GM18507 (cell line): ENCODE results near the gene HPSE2.

Experiments
- DNase-seq: peaks from one replicate; pipeline ENCODE4 v3.0.0; 2011; ENCODE audit warnings: low read depth; ENCODE audit not compliant: insufficient read length; ENCODE audit errors: extremely low spot score
- FAIRE-seq: peaks from 2 replicates; lab custom pipeline; 2011; peaks lifted over from hg19 to GRCh38; lab: Jason Lieb, UNC

HPSE2 gene

DNA sequence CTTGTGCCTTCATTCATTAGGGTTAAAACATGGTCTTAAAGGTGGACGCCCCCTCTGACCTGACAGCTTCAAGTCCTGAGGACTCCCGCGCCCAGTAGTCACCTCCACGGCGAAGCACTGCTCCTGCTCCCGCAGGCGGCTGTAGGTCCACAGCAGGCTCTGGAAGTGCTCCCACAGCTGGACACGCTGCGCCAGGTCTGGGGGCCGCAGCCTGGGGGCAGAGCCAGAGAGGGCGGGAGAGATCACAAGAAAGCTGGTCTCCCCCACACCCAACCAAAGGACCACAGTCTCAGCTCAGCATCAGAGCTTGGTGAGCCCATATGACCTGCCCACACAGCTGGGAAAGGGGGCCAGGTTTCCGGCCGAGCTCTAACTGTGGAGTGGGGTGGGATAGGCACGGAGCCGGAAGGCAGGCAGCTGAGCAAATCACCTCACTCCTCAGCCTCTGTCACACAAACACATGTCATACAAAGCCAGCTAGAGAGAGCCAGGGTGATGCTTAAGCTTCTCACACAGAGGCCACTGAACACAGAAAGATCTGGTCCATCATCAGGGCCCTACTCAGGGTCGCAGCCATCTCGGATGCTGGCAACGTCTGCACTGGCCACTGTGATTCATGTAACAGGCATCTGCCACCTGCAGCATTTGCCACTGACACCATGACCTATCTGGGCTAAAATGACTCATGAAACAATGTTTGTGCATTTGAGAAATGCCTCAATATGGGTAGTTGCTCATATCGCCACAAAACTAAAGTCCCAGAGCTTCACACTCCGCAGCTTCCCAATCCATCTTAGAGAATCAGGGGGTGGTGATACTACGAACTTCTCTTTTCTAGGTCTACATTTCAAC, 801.5 kb downstream of the HPSE2 start:
- no peak for DNase-seq
- FAIRE-seq = no peak

DNA sequence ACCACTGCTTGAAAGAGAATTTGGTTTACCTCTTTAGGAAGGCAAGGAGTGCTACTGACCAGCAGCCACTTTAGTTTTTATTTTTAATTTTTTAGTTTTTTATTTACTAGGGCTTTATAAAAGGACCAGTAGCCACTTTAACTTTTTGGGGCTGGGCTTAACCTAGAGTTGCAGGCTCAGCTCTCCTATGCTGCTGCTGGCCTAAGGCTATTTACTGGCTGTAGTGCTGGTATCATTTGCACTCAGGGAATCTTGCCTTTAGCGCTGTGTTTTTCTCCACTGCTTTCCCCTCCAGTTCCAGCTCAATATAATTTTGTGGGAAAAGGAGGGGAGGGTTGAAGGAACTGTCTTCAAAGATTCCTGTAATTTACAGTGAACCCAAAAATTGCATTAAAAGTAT, 802.3 kb downstream of the HPSE2 start:
- FAIRE-seq (no peak), DNase-seq (no peak)

DNA sequence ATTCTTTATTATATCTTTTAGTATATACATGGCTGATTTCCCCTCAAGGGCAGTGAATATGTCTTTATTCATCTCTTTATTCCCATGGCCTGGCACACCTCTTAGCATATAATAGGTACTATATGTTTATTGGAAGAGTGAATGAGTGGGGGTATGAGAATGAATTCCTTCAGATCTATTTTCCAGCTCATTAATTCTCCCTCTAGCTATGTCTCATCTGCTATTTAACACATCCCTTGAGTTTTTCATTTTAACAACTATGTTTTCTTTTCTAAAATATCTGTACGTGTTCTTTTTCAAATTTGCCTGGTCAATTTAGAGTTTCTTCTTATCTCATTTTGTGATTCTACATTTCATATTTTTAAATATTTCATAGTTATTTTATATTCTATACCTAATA, 803.3 kb downstream of the HPSE2 start:
- no peak for FAIRE-seq
- no peak for DNase-seq

DNA sequence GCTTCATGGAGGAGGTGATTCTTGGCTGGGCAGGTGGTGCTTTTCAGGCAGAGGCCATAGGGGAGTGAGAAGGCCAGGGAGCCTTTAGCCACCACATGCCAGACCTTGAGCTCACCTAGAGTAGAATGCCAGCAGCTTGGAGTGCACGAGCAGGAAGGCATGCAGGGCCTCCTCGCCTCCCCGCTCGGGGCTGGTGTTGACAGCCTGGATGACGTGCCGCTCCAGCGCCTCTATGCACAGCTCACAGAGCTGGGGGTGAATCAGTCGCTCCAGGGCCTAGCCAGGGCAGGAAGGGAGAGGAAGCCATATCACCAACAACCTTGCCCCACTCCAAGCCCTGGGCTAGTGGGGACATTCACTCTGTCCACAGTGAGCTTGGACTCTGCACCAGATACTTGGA, 804.6 kb downstream of the HPSE2 start:
- DNase-seq (no peak), FAIRE-seq (no peak)

DNA sequence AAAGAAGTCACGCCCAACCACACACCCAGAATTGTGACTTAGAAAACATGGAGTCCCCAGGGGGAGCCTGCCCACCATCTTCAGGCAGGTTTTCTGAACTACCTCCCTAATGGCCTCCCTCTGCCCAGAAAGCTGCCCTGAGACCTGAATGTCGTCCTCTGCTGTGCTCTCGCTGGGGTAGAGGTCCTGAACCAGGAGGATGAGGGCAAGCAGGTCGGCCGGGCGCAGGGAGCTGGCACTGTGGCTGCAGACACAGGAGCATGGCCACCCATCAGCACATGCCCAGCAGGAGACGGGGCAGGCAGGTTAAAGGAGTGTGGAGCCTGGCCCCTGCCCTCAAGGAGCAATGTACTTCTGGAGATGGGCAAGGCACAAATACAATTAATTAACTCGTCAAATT, 805.2 kb downstream of the HPSE2 start:
- FAIRE-seq (no peak), DNase-seq (no peak)

DNA sequence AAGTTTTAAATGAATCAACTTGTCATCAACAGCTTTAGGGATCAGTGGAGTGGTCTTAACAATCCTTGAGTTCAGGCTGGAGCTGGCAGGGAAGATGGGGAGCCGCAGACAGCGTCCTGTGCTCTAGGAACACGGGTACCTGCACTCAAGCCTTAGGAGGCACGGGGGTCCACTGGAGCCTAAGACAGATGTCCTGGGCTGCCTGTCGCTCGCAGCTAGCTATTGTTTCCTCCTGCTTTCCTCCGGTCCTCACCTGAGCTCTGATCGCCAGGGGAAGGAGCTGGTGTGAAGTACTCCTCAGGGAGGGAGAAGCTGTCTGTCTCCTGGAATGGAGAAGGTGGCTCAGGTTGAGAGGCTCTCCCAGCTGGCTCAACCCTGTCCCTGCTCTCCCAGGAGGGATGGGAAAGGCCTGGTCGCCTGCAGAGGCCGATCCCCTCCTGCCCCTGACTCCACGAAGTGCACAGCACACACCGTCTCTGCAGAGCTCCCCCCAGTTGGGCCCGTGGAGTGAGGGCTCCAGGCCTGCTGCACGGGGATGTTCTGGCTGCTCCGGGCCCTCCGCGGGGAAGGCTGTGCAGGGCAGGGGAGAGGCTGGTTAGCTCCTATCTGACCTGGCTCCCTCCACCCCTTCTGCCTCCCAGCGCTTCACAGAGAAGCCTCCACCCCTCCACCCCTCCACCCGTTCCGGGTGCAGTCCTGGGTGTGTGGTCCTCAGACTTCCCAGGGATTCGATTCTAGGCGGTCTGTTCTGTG, 806.2 kb downstream of the HPSE2 start:
- FAIRE-seq (no peak), DNase-seq (no peak)

DNA sequence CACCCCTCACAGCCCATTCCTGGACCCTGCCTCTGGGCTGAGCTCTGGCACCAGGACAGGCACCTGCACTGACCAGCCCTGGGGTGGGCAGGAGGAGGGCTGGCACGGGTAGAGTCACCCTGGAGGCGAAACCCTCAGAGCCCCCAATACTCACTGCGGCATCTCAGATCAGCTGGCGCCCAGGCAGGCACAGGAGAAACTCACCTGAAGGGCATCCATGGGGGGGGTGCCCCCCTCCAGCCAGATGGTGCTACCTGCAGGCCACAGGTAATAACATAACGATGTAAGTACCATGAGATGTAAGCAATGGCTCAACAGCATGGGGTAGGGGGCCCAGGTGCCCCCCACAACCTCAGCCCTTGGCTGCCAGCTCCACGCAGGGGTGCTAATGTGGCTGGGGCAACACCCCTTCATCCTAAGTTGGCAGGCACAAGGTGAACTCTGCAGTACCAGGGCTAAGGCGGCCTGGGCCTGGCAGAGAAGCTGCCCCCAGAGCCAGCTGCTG, 808.6 kb downstream of the HPSE2 start:
- FAIRE-seq = no peak

DNA sequence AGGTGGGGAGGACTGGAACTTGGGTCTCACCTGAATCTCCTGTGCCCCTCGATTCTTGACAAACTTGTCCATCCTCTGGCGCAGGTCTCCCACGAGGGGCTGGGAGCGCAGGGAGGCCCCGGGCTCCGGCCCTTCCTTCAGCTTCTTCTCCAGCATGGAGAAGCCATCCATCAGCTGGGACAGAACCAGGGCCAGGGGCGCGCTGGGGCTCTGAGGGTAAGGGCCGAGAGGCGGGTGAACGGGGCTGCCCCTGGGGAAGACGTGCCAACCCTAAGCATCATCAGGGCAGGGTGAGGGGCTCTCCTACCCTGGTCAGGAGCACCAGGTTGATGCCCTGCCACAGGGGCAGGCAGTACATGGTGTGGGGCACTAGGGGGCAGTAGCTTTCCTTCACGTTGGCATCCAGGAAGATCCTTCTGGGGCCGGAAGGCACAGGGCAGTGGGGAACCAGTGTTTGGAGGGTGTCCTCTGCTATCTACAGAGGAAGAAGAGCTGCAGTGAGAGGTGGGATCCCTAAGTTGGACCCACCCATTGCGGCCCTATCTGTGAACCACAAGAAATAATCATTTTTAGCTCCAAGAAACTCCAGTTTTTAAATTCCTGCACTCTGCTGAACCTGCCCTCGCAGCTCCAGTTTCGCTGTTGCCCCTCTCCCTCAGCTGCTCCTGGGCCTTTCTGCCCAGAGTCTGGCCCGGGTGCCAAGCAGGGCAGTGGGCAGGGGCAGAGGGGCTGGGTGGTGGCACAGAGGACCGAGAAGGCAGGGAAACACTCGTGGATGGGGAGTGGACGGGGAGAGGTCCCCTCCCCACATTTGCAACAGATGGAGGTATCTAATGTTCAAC, 809.9 kb downstream of the HPSE2 start:
- DNase-seq = peak; percentile 50
- peak; percentile 46 for FAIRE-seq

More for the DNA sequence above, 808.6 kb downstream of the HPSE2 start:
- DNase-seq = no peak

DNA sequence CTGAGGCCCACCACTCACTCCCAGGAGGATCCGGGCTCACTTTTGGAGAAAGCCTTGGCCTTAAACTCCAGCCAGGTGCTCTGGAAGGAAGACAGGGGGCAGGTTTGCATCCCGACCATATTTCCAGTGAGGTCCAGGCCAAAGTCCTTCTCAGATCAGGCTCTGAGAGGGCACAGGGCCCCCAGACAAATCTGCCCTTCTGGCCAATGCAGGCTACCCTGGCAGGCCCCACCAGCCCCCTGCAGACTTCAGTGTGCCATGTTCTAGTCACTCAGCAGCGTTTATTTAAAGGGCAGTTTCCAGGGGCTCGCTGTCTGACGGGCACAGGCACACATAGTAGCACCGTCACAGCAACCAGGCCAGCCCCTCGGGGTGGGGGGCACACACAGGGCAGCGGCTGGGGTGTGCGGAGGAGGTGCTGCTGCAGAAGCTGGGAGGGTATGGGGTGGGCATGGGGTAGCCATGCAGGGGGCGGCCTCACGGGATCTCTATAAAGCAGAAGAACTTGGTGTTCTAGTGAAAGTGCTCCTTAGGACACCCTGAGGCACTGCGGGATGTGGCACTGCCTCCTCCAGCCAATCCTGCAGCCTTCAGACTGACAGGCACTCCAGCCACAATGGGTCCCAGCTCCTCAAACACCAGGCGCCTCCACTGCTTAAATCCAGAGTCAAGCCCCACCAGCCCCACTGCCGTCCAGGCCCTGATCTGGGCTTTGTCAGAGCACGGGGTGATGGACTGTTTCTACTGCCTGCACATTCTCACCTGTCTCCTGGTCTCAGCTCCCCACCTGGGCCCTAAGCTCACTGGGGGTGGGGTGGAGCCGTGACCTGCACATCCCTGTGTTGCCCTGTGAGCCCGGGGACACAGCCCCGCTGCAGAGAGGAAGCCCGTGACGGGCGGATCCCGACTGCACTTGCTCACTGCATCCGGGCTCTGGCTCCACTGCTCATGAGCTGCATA, 811.1 kb downstream of the HPSE2 start:
- no peak for FAIRE-seq
- no peak for DNase-seq

DNA sequence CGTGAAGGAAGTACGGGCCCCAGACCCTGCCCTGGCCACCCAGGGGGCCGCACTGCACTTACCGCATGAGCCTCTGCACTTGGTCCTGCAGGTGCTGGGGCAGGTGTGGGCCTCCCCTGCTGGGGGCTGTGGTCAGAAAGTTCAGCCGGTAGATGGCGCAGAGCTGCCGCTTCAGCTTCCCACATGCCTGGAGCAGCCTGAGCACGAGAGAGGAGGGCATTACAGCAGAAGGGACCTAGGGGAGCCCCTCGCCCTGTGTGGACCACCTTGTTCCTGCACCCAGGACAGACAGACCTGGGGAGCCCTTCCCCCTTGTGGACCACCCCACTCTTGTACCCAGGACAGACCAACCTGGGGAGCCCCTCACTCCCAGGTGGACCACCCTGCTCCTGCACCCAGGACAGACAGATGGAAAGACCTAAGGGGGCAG, 811.9 kb downstream of the HPSE2 start:
- DNase-seq (no peak), FAIRE-seq (no peak)

DNA sequence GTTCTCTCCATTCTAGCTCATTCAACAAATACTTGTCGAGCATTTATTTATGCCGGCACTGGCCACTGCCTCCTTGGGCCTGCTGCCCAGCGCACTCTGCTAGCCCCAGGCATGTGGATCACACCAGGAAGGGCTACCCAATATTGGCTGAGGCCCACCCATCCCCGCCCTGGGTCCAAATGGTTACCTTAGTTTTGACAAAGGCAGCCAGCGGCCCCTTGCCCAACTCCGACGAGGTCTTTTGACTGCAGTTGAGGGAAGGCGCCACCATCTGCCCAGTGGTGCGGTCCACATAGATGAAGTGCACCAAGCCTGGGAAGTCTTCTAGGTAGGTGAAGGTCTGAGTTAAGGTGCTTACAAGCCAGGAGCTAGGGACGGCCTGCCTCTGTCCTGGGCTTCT, 813.5 kb downstream of the HPSE2 start:
- no peak for FAIRE-seq
- no peak for DNase-seq

DNA sequence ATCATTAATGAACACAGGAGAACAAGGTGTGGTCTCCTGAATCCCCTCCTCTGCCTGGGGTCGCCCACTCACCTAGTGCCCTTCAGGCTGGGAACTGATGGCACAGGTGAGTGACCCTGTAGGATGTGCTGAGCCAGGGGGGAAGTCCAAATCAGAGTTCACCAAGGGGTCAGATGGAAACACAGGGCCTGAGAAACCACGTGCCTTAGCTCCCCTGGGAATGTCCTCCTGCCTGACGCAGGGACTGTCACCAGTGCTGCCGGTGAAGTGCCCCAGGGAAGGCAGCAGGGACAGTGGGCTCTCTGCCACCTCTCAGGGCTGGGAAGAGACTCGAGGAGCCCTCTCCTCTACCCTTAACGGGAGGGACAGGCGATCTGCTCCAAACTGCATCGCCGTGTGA, 814.9 kb downstream of the HPSE2 start:
- FAIRE-seq (no peak), DNase-seq (no peak)

DNA sequence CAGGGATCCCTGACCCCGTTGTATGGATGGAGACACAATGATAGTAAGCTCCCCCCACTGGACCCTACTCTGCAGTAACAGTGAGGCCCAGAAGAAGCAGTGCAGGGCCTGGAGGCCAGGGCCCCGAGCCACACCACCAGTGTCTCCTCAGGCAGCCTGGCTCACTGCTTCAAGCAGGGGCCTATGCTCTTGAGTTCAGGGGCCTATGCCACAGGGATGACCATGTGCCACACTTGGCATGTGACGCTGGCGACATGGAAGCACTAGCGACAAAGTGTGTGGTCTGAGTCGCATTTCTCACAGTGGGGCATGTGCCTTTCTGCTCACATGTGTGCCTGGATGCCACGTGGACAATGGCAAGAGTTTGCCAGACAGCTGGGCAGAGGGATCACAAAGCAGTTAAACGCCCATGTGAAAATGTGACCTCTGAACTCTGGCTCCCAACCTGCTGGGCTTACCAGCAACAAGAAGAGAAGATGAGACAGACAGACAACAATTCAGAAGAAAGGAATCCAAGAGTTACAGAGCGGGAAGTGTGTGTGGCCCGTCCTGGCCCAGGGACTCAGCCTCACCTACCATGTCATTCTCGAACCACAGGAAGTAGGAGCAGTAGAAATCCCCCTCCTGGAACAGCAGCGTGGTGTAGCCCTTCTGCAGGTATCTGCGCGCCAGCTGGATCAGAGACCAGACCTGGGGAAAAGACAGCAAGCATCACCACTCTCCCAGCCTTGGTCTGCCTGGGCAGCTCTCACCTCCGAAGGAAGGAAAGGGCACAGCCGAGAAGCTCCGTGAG, 816.0 kb downstream of the HPSE2 start:
- no peak for DNase-seq

DNA sequence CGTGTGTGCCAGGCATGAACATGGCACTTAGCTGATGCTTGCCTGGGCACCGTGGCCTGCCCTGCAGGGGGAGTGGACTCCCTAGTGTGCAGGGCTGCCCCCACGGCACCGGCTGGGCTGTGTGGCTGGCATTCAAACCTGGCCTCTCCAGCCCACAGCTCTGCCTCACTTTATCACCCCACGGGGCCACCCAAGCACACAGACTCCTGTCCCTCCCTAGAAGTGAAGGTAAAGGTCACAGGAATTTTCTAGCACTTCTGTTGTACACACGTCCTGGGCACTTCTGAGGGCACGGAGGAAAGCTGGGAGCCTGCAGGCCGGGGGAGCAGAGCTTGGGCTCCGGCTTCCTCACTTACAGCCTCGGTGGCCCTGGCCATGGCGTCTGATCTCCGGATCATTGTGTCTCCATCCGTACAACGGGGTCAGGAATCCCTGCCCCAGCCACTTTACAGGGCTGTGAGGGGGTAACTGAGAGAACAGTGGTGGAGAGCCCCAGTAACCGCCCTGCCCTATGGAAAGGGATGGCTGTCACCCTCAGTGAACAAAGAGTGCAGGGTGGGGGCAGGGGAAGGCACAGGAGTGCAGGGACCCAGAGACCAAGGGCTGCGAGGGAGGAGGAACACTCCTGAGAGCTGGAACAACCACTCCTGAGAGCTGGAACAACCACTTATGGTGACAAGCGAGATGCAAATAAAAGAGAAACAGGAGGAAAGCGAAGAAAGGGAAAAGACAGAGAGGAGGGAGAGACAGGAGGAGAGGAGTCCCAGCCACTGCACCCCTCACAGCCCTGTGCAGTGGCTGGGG, 816.8 kb downstream of the HPSE2 start:
- DNase-seq (no peak), FAIRE-seq (no peak)

More for the DNA sequence above, 816.0 kb downstream of the HPSE2 start:
- FAIRE-seq = no peak

DNA sequence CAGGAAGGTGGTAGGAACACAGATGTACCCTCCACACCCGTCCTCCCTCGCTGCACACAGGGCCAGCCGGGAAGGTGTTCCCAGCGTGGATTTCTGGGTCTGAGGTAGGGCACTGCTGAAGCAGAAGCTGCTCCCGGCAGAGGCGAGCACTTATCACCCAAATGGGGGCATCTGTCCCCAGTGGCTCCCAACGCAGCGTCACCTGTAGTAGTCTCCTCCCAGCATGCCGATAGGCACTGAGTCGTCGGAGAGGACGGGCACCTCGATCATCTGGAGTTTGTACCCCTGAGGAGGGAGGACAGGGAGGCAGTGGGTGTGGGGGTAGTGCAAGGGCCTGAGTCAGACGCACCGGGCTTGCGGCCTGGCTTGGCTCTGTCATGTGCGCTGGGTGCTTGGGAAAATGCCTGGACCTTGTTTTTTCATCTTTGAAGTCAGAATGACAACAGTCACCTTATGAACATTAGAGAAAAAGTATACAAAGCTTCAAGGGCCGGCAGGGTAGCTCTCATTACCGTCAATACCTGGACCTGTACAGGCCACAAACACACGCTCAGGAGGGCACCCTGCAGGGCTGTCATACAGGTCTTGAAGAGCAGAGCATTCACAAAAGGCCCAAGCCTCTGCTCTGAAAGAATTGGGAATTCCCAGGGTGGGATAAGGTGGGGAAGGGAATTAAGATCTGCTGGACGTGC, 817.5 kb downstream of the HPSE2 start:
- DNase-seq (no peak), FAIRE-seq (no peak)

DNA sequence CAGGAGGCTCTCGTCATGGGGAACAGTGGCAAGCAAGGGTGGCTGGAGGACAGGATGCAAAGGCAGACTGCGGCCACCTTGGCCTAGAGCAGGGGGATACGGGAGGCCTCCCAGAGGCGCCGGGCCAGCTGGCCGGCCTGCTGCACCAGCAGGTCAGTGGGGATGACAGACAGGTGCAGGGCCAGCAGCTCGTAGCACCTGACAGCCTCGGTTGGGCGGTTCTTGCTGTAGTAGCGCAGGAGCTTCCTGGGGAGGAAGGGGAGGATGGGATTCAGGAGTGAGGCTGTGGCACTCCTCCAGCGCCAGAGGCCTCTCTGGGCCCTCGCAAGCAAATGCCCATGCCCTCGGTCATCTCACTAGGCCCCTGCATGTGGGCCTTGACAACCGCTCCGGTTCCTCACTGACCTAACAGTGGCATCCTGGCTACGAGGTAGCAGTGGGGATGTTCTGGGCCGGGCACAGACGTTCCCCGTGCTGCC, 818.1 kb downstream of the HPSE2 start:
- no peak for FAIRE-seq
- DNase-seq = no peak
